ENCODE results near the gene CA10. TPM values are rescaled to one million over a fixed set of nuclear protein-coding genes. Genes with fewer than 3 reads are reported as not detected.

The CA10 gene
- total RNA-seq, 4 donors from 2014 or later: 0.96 to 4.1 (median 1.1) TPM; not detected in 1

DNA sequence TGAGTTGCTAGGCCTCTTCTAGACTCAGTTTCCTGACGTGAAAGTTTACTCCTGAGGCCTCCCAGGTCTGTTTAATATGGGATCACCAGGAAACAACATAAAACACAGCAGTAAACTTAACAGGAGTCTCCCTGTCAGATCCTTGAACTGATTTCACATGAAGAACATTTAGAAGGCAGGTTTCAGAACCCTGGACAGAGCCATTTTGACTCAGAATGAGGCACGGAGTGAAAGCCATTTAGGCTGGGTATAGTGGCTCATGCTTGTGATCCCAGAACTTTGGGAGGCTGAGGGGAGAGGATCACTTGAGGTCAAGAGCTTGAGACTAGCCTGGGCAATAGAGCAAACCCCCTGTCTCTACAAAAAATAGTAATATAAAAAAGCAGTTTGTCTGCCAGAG is 289.1 kb downstream of the CA10 start:
- no peak overlapping the region for H3K4me3 ChIP-seq
- H3K27ac ChIP-seq: no peak overlapping the region
- no peak for DNase-seq
- H3K36me3 ChIP-seq: no peaks in the 10 kb centered on the region
- H3K27me3 ChIP-seq: no peaks in the 10 kb centered on the region
- no peaks in the 10 kb centered on the region for H3K9me3 ChIP-seq
- no peaks in the 10 kb centered on the region for H3K4me1 ChIP-seq
- in situ Hi-C loops (cut with MboI; ENCODE audit: low pct_ligation_motif_present in 1 of 4, low pct_unique_long_range_greater_than_20kb in 1 of 4, low sequenced_read_pairs in 3 of 4) (no loop called here), intact Hi-C loops (cut with DNase I; ENCODE audit: low total_unique reads) (no loop called here)
- WGBS, 2 donors (ENCODE audit: low coverage in 1 of 2): 0% methylated on average over 2 of the region's 2 CpGs; no CpG with 5 or more reads in 1 of the 2 donors
- TF ChIP-seq POLR2A (IDR thresholded peaks at IDR 0.05): no peak
- TF ChIP-seq POLR2AphosphoS5 (IDR thresholded peaks at IDR 0.05): no peak
- TF ChIP-seq, protein P1, sequence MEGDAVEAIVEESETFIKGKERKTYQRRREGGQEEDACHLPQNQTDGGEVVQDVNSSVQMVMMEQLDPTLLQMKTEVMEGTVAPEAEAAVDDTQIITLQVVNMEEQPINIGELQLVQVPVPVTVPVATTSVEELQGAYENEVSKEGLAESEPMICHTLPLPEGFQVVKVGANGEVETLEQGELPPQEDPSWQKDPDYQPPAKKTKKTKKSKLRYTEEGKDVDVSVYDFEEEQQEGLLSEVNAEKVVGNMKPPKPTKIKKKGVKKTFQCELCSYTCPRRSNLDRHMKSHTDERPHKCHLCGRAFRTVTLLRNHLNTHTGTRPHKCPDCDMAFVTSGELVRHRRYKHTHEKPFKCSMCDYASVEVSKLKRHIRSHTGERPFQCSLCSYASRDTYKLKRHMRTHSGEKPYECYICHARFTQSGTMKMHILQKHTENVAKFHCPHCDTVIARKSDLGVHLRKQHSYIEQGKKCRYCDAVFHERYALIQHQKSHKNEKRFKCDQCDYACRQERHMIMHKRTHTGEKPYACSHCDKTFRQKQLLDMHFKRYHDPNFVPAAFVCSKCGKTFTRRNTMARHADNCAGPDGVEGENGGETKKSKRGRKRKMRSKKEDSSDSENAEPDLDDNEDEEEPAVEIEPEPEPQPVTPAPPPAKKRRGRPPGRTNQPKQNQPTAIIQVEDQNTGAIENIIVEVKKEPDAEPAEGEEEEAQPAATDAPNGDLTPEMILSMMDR (IDR thresholded peaks at IDR 0.05): no peak
- no peak for TF ChIP-seq EP300 (IDR thresholded peaks at IDR 0.05; ENCODE audit: low read depth)

DNA sequence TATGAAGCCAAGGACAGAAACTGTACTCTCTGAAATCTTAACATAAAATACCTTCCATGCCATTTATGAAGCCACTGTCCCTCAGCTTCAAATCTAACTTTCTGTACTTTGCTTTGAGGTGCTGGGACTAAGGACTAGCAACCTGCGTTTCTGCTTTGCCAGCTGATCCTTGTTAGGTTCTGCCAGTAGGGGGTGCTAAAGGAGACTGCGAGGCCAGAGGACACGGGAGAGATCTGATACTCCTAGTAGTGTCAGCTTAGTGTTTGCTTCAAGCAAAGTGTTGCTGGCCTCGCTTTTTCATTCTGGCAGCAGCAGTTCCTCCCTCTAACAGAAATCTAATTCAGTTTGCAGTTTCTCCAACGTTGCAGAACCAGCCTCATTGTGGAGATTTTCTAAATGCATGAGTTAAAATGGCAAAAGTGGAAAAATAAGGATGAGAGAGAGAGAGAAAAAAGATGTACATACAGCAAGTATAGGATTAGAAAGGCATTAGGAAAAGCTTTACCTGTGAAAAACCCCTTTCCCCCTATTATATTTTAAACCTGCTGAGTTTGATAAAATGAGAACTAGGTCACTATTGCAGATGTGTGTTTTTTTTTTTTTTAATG is 297.5 kb downstream of the CA10 start:
- TF ChIP-seq, protein P1 (IDR thresholded peaks at IDR 0.05): peak; percentile 32 to 60 (median 38)
- no peak for TF ChIP-seq POLR2AphosphoS5 (IDR thresholded peaks at IDR 0.05)
- WGBS, 2 donors (ENCODE audit: low coverage in 1 of 2): 3 to 10% methylated on average over 4 to 5 of the region's 5 CpGs
- peak; percentile 47 for DNase-seq
- no peaks in the 10 kb centered on the region for H3K27me3 ChIP-seq
- no peak overlapping the region for H3K4me3 ChIP-seq
- H3K4me1 ChIP-seq: peaks cover 0 to 6% (median 2%) of the 10 kb centered on the region in 4 donors
- intact Hi-C loops (cut with DNase I; ENCODE audit: low total_unique reads): no loop called here
- no peaks in the 10 kb centered on the region for H3K36me3 ChIP-seq
- in situ Hi-C loops (cut with MboI; ENCODE audit: low pct_ligation_motif_present in 1 of 4, low pct_unique_long_range_greater_than_20kb in 1 of 4, low sequenced_read_pairs in 3 of 4): no loop called here
- no peak overlapping the region for H3K27ac ChIP-seq
- no peaks in the 10 kb centered on the region for H3K9me3 ChIP-seq

DNA sequence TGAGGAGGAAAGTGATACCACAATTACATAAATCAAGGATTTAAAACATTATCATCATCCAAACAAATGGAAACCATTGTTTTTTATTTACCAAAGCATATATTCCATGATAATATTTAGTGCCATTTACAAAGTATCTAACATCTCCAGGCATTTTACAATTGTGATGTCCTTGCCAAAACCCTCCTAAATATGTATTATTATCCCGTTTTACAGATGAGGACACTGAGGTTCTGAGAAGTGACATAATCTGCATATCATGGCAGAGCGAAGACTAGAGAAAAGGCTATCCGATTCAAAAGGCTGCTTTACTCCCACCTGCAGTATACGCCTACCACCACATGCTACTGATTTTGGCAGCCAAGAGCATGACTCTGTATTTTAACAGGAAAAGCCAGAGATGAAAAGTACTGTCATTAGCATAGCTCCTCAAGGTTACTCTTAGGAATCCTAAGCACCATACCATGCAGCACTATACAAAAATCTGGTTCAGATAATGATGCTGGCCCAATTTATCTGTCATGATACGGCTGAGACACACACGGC is 301.4 kb downstream of the CA10 start:
- in situ Hi-C loops (cut with MboI; ENCODE audit: low pct_ligation_motif_present in 1 of 4, low pct_unique_long_range_greater_than_20kb in 1 of 4, low sequenced_read_pairs in 3 of 4): no loop called here
- 78 to 97% methylated on average over 6 of the region's 6 CpGs for WGBS, 2 donors (ENCODE audit: low coverage in 1 of 2)
- H3K4me1 ChIP-seq: peaks cover 0 to 6% (median 2%) of the 10 kb centered on the region in 4 donors
- TF ChIP-seq, protein P1 (IDR thresholded peaks at IDR 0.05): no peak
- no peak for TF ChIP-seq EP300 (IDR thresholded peaks at IDR 0.05; ENCODE audit: low read depth)
- TF ChIP-seq POLR2A (IDR thresholded peaks at IDR 0.05): no peak
- no peak for TF ChIP-seq POLR2AphosphoS5 (IDR thresholded peaks at IDR 0.05)
- no peaks in the 10 kb centered on the region for H3K36me3 ChIP-seq
- no peak overlapping the region for H3K4me3 ChIP-seq
- no peak overlapping the region for H3K27ac ChIP-seq
- H3K9me3 ChIP-seq: no peaks in the 10 kb centered on the region
- H3K27me3 ChIP-seq: no peaks in the 10 kb centered on the region
- DNase-seq: no peak
- intact Hi-C loops (cut with DNase I; ENCODE audit: low total_unique reads): no loop called here

DNA sequence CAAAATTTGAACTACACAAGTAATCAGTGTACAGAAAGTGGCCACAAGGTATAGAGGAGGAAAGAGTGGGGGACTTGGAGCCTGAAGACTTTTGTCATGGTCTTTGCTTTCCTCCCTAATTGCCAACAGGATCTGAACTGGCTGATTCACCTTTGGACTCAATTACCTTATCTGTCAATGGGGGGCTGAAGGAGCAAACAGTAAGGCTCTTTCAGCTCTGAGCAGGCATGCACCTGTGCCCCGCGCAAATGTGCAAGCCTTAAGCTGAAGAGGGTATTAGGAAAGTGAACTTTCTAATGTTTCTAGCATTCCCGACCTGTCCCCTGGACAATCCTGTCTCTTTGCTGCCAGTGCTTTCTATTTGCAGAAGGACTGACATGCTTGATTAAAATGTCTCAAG is 302.7 kb downstream of the CA10 start:
- H3K27me3 ChIP-seq: no peaks in the 10 kb centered on the region
- peaks cover 0 to 6% (median 2%) of the 10 kb centered on the region in 4 donors for H3K4me1 ChIP-seq
- in situ Hi-C loops (cut with MboI; ENCODE audit: low pct_ligation_motif_present in 1 of 4, low pct_unique_long_range_greater_than_20kb in 1 of 4, low sequenced_read_pairs in 3 of 4) (no loop called here), intact Hi-C loops (cut with DNase I; ENCODE audit: low total_unique reads) (no loop called here)
- no peak for TF ChIP-seq EP300 (IDR thresholded peaks at IDR 0.05; ENCODE audit: low read depth)
- H3K27ac ChIP-seq: no peak overlapping the region
- no peak for DNase-seq
- no peak overlapping the region for H3K4me3 ChIP-seq
- H3K36me3 ChIP-seq: no peaks in the 10 kb centered on the region
- 50 to 52% methylated on average over 3 of the region's 3 CpGs for WGBS, 2 donors (ENCODE audit: low coverage in 1 of 2)
- no peaks in the 10 kb centered on the region for H3K9me3 ChIP-seq

DNA sequence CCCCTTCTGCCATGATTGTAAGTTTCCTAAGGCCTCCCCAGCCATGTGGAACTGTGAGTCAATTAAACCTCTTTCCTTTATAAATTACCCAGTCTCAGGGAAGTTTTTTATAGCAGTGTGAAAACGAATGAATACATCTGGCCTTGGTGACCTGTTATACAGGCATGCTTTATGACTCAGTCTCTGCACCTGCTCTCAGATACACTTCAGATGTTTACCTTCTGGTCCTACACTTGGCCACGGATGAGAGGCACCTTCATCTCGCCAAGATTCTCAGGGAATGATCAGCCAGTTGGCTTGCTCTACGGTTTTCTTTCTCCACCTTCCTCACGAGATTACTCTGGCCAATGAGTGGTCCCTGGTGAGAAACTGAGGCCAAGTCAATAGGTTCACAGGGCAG is 304.7 kb downstream of the CA10 start:
- no peaks in the 10 kb centered on the region for H3K9me3 ChIP-seq
- no peak overlapping the region for H3K27ac ChIP-seq
- in situ Hi-C loops (cut with MboI; ENCODE audit: low pct_ligation_motif_present in 1 of 4, low pct_unique_long_range_greater_than_20kb in 1 of 4, low sequenced_read_pairs in 3 of 4) (no loop called here), intact Hi-C loops (cut with DNase I; ENCODE audit: low total_unique reads) (no loop called here)
- no peak overlapping the region for H3K4me3 ChIP-seq
- H3K27me3 ChIP-seq: peaks cover 3% of the 10 kb centered on the region
- TF ChIP-seq, protein P1 (IDR thresholded peaks at IDR 0.05): no peak
- TF ChIP-seq POLR2A (IDR thresholded peaks at IDR 0.05) (no peak), POLR2AphosphoS5 (IDR thresholded peaks at IDR 0.05) (no peak), EP300 (IDR thresholded peaks at IDR 0.05; ENCODE audit: low read depth) (no peak)
- H3K4me1 ChIP-seq: peaks cover 0 to 6% (median 2%) of the 10 kb centered on the region in 4 donors
- 27 to 43% methylated on average over 4 to 5 of the region's 5 CpGs for WGBS, 2 donors (ENCODE audit: low coverage in 1 of 2)
- DNase-seq: peak; percentile 8
- H3K36me3 ChIP-seq: no peaks in the 10 kb centered on the region

Measured in transverse colon (tissue), 4 donors.